ENCODE measurements around the gene WDR38.
"Not testable (repeated sequence)": the region's sequence is repeated elsewhere in the genome, so short reads cannot be mapped to it uniquely, and the experiment has no call there.

The WDR38 gene

GRCh38 chr9:124835026-124835557, 18.2 kb upstream of the WDR38 start:
- no peak for DNase-seq

GRCh38 chr9:124838132-124838531, 15.1 kb upstream of the WDR38 start:
- not testable (repeated sequence) for DNase-seq

GRCh38 chr9:124838567-124839275, 14.5 kb upstream of the WDR38 start:
- DNase-seq, result not testable (repeated sequence)

GRCh38 chr9:124839612-124840299, 13.5 kb upstream of the WDR38 start:
- no peak for DNase-seq

GRCh38 chr9:124840300-124840833, 12.9 kb upstream of the WDR38 start:
- no peak for DNase-seq

- DNase-seq, result no peak
These were observed 12.0 kb upstream of the WDR38 start for GRCh38 chr9:124841075-124841821.

- no peak for DNase-seq
These were observed 9.7 kb upstream of the WDR38 start for GRCh38 chr9:124843456-124844034.

GRCh38 chr9:124844291-124844690, 9.0 kb upstream of the WDR38 start:
- DNase-seq, result no peak

GRCh38 chr9:124846467-124846866, 6.8 kb upstream of the WDR38 start:
- not testable (repeated sequence) for DNase-seq

- no peak for DNase-seq
These were observed 6.3 kb upstream of the WDR38 start for GRCh38 chr9:124846969-124847368.

GRCh38 chr9:124849801-124850200, 3.5 kb upstream of the WDR38 start:
- DNase-seq, result no peak

- no peak for DNase-seq
These were observed 985 bp upstream of the WDR38 start for GRCh38 chr9:124852121-124852828.

GRCh38 chr9:124853605-124854143, 414 bp downstream of the WDR38 start:
- DNase-seq, result no peak

GRCh38 chr9:124854161-124854560, 901 bp downstream of the WDR38 start:
- DNase-seq, result no peak

- DNase-seq, result no peak
These were observed 1.6 kb downstream of the WDR38 start for GRCh38 chr9:124854822-124855221.

- no peak for DNase-seq
These were observed 2.3 kb downstream of the WDR38 start for GRCh38 chr9:124855566-124855943.

- DNase-seq, result no peak
These were observed 2.9 kb downstream of the WDR38 start for GRCh38 chr9:124855944-124856765.

- DNase-seq, result no peak
These were observed 4.4 kb downstream of the WDR38 start for GRCh38 chr9:124857533-124858162.

- DNase-seq, result no peak
These were observed 5.2 kb downstream of the WDR38 start for GRCh38 chr9:124858330-124859046.
